HG03575 (cell line): ENCODE measurements around the gene C7orf25.
"Not testable (repeated sequence)": the region's sequence is repeated elsewhere in the genome, so short reads cannot be mapped to it uniquely, and the experiment has no call there.

Experiments used
- ATAC-seq: cut with Tn5 transposase; IDR thresholded peaks from one replicate; pipeline ENCODE4 v1.9.1; 2021; ENCODE audit not compliant: unreplicated experiment, insufficient number of reproducible peaks, low FRiP score; ENCODE audit errors: extremely low read depth

The C7orf25 gene

GRCh38 chr7:42886129-42886528, 25.7 kb downstream of the C7orf25 start:
- no peak for ATAC-seq

GRCh38 chr7:42885183-42885582, 26.7 kb downstream of the C7orf25 start:
- not testable (repeated sequence) for ATAC-seq

- ATAC-seq = no peak
Measured at GRCh38 chr7:42883950-42884349, 27.9 kb downstream of the C7orf25 start.

GRCh38 chr7:42880392-42880791, 31.5 kb downstream of the C7orf25 start:
- ATAC-seq = no peak

- ATAC-seq = no peak
Measured at GRCh38 chr7:42878303-42878702, 33.6 kb downstream of the C7orf25 start.

GRCh38 chr7:42877862-42878261, 34.0 kb downstream of the C7orf25 start:
- ATAC-seq = no peak

GRCh38 chr7:42876182-42877068, 35.4 kb downstream of the C7orf25 start:
- ATAC-seq = no peak

GRCh38 chr7:42869131-42870020, 42.5 kb downstream of the C7orf25 start:
- peak; percentile 95 for ATAC-seq

GRCh38 chr7:42868480-42868879, 43.4 kb downstream of the C7orf25 start:
- ATAC-seq = no peak
